OCI-LY7 (cell line): ENCODE data around the gene TNFRSF11A. TPM values are rescaled to one million over a fixed set of nuclear protein-coding genes. Genes with fewer than 3 reads are reported as not detected.

Experiments used
- BruUV-seq: library from RNA; stranded (reverse); fragments of 400-500 nt; replicated peaks from 2 replicates; lab custom pipeline; 2021; lab: Mats Ljungman, UMichigan
- CTCF ChIA-PET: fragments of 300-600 bp; sonication (Branson Sonifier 250); formaldehyde crosslinking; loops from one replicate; lab custom pipeline; 2022; ENCODE audit warnings: antibody characterized with exemption; ENCODE audit not compliant: unreplicated experiment; lab: Charles Lee
- POLR2A ChIA-PET: fragments of 300-600 bp; sonication (Branson Sonifier 250); formaldehyde crosslinking; loops from one replicate; lab custom pipeline; 2022; ENCODE audit warnings: antibody characterized with exemption; lab: Charles Lee
- DNase-seq: peaks from one replicate; pipeline ENCODE4 v3.0.0-alpha.2; 2015; ENCODE audit warnings: low spot score
- H2AFZ ChIP-seq: fragments of 200-600 bp; sonication (generic), shearing (Covaris generic); 2 replicates; pipeline ENCODE4 v1.6.1; 2014; ENCODE audit warnings: mild to moderate bottlenecking, antibody characterized with exemption, low read length, moderate library complexity
- H3K27ac ChIP-seq: fragments of 200-600 bp; sonication (generic); 2 replicates; pipeline ENCODE4 v1.5.1; 2014; ENCODE audit warnings: mixed run types, low read depth, mild to moderate bottlenecking, moderate library complexity, low read length, inconsistent platforms; ENCODE audit not compliant: poor library complexity, severe bottlenecking
- H3K36me3 ChIP-seq: fragments of 200-600 bp; sonication (generic); 2 replicates; pipeline ENCODE4 v1.6.1; 2014; ENCODE audit warnings: mild to moderate bottlenecking, antibody characterized with exemption, low read length, moderate library complexity, mixed read lengths; ENCODE audit not compliant: insufficient read depth
- H3K4me1 ChIP-seq: fragments of 200-600 bp; sonication (generic); 2 replicates; pipeline ENCODE4 v1.5.1; 2014; ENCODE audit warnings: mild to moderate bottlenecking, low read length; ENCODE audit not compliant: insufficient read depth, poor library complexity, severe bottlenecking
- H3K4me2 ChIP-seq: fragments of 200-600 bp; sonication (generic); 2 replicates; pipeline ENCODE4 v1.6.1; 2014; ENCODE audit warnings: mild to moderate bottlenecking, low read length
- H3K4me3 ChIP-seq: fragments of 200-600 bp; sonication (generic); 2 replicates; pipeline ENCODE4 v1.5.1; 2014; ENCODE audit warnings: mild to moderate bottlenecking, low read depth, low read length; ENCODE audit not compliant: poor library complexity, severe bottlenecking
- H3K79me2 ChIP-seq: fragments of 200-600 bp; sonication (generic); 2 replicates; pipeline ENCODE4 v1.6.1; 2016; ENCODE audit warnings: low read depth, mild to moderate bottlenecking, low read length, moderate library complexity, mixed read lengths; ENCODE audit not compliant: insufficient read depth
- H3K9me2 ChIP-seq: fragments of 200-600 bp; sonication (generic); 2 replicates; pipeline ENCODE4 v1.6.1; 2016; ENCODE audit warnings: mild to moderate bottlenecking, low read length, mixed read lengths; ENCODE audit not compliant: insufficient read depth
- H3K9me3 ChIP-seq: fragments of 200-600 bp; sonication (generic); 2 replicates; pipeline ENCODE4 v1.6.1; 2014; ENCODE audit warnings: mild to moderate bottlenecking, mixed run types, low read length, mixed read lengths
- H4K20me1 ChIP-seq: fragments of 200-600 bp; sonication (generic); 2 replicates; pipeline ENCODE4 v1.6.1; 2014; ENCODE audit warnings: mild to moderate bottlenecking, antibody characterized with exemption, low read length, moderate library complexity, mixed read lengths; ENCODE audit not compliant: insufficient read depth
- EZH2phosphoT487 ChIP-seq: fragments of 200-600 bp; sonication (generic); IDR thresholded peaks from 2 replicates; pipeline ENCODE4 v1.6.1; 2018; ENCODE audit warnings: low read depth, borderline replicate concordance, mild to moderate bottlenecking, mixed run types, antibody characterized with exemption, low read length, moderate library complexity, mixed read lengths
- intact Hi-C: fragments of 100-400 bp; cut with micrococcal nuclease; formaldehyde crosslinking; loops from one replicate; pipeline ENCODE4 v1.10.0; 2022; ENCODE audit not compliant: unreplicated experiment
- total RNA-seq, 2 experiments: library from RNA; depleted of rRNA in 1 of 2; stranded (reverse); fragments of >200 nt in 1 of 2; shearing (Covaris generic) in 1 of 2; gene quantifications; 2 replicates each; pipeline ENCODE4 v1.2.3, GENCODE V29; 2014 to 2022
- TF ChIP-seq, protein P1 (sequence below): fragments of 200-600 bp; sonication (generic); conservative IDR thresholded peaks from 2 replicates; pipeline ENCODE4 v1.5.1; 2014; ENCODE audit warnings: mild to moderate bottlenecking, antibody characterized with exemption, low read length, moderate library complexity, mixed read lengths

The TNFRSF11A gene
- total RNA-seq, 2 experiments from 2014 or later: not detected

GRCh38 chr18:62386091-62386490, 61.0 kb downstream of the TNFRSF11A start:
- BruUV-seq: no TSS peak
- H3K4me1 ChIP-seq: no peaks in the 10 kb centered on the region
- CTCF ChIA-PET: no interaction called here
- no peaks in the 10 kb centered on the region for H4K20me1 ChIP-seq
- H3K4me2 ChIP-seq: no peak overlapping the region
- H3K36me3 ChIP-seq: no peaks in the 10 kb centered on the region
- H3K9me2 ChIP-seq: no peaks in the 10 kb centered on the region
- H3K4me3 ChIP-seq: no peak overlapping the region
- H2AFZ ChIP-seq: no peak overlapping the region
- H3K27ac ChIP-seq: no peak overlapping the region
- TF ChIP-seq, protein P1, sequence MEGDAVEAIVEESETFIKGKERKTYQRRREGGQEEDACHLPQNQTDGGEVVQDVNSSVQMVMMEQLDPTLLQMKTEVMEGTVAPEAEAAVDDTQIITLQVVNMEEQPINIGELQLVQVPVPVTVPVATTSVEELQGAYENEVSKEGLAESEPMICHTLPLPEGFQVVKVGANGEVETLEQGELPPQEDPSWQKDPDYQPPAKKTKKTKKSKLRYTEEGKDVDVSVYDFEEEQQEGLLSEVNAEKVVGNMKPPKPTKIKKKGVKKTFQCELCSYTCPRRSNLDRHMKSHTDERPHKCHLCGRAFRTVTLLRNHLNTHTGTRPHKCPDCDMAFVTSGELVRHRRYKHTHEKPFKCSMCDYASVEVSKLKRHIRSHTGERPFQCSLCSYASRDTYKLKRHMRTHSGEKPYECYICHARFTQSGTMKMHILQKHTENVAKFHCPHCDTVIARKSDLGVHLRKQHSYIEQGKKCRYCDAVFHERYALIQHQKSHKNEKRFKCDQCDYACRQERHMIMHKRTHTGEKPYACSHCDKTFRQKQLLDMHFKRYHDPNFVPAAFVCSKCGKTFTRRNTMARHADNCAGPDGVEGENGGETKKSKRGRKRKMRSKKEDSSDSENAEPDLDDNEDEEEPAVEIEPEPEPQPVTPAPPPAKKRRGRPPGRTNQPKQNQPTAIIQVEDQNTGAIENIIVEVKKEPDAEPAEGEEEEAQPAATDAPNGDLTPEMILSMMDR: no peak
- TF ChIP-seq EZH2phosphoT487: no peak
- POLR2A ChIA-PET: no interaction called here
- H3K79me2 ChIP-seq: no peaks in the 10 kb centered on the region
- DNase-seq: no peak
- intact Hi-C loops: no loop called here
- no peaks in the 10 kb centered on the region for H3K9me3 ChIP-seq

DNA sequence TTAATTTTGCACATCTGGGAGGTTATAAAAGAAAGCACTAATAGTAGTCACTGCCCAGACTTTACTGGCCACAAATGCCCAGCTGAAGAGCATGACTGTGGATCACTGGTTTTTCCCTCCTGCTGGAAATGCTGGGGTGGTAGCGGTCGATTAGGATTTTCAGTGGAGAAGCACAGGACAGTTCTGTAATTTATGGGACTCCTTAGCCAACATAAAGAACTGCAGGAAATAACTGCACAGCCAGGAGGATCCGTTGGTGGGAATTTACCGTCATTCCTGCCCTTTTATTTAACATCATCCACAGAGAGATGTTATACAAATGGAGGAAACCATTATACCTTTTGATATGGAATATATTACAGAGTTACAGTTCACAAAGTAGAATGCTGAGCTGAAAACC, 61.5 kb downstream of the TNFRSF11A start:
- no peaks in the 10 kb centered on the region for H3K4me1 ChIP-seq
- H3K27ac ChIP-seq: no peak overlapping the region
- H3K9me2 ChIP-seq: no peaks in the 10 kb centered on the region
- intact Hi-C loops: no loop called here
- H3K4me2 ChIP-seq: no peak overlapping the region
- H3K4me3 ChIP-seq: no peak overlapping the region
- TF ChIP-seq, protein P1: no peak
- TF ChIP-seq EZH2phosphoT487: no peak
- H3K79me2 ChIP-seq: no peaks in the 10 kb centered on the region
- BruUV-seq: no TSS peak
- DNase-seq: no peak
- POLR2A ChIA-PET: no interaction called here
- no peak overlapping the region for H2AFZ ChIP-seq
- no peaks in the 10 kb centered on the region for H4K20me1 ChIP-seq
- H3K36me3 ChIP-seq: no peaks in the 10 kb centered on the region
- H3K9me3 ChIP-seq: no peaks in the 10 kb centered on the region
- CTCF ChIA-PET: no interaction called here

DNA sequence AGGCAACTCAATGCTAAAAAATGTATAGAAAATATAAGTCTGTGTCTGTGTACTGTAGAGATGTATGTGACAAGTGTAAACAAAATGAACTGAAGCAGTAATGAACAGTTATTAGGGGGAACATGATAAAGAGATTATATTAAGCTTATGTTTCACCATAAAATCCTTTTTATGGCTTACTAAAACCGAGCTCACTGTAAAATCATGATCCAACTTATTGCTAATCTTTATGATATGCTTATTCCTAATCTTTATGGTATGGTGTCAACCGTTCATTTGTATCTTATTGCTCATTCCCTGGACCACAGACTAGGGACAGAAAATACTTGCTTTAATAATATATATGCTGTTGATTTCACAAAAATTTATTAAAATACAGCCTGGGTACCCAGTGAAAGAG, 62.1 kb downstream of the TNFRSF11A start:
- H3K4me1 ChIP-seq: no peaks in the 10 kb centered on the region
- no peaks in the 10 kb centered on the region for H3K36me3 ChIP-seq
- no peaks in the 10 kb centered on the region for H3K79me2 ChIP-seq
- no peak overlapping the region for H3K4me3 ChIP-seq
- no TSS peak for BruUV-seq
- no peak for DNase-seq
- H3K9me2 ChIP-seq: no peaks in the 10 kb centered on the region
- intact Hi-C loops: no loop called here
- no peaks in the 10 kb centered on the region for H4K20me1 ChIP-seq
- no peak overlapping the region for H3K27ac ChIP-seq
- no peak for TF ChIP-seq EZH2phosphoT487
- TF ChIP-seq, protein P1: no peak
- H3K4me2 ChIP-seq: no peak overlapping the region
- ChIA-PET CTCF (interaction anchor here (0.6 kb wide), 1 partner anchor 196 kb away, joined by 4 read pairs; no protein-coding TSS in a partner anchor), POLR2A (no interaction called here)
- H2AFZ ChIP-seq: no peak overlapping the region
- no peaks in the 10 kb centered on the region for H3K9me3 ChIP-seq
